NCI-H526 treated with DMSO at 0.1 percent for 48 hours (cell line): ENCODE data around the gene KREMEN1.
"Not testable (repeated sequence)": the region's sequence is repeated elsewhere in the genome, so short reads cannot be mapped to it uniquely, and the experiment has no call there.

Experiments used
- DNase-seq: peaks from one replicate; lab custom pipeline; 2025; lab: John Stamatoyannopoulos, UW

Gene KREMEN1

GRCh38 chr22:29079218-29079901 is 6.5 kb downstream of the KREMEN1 start:
- DNase-seq, result no peak

- no peak for DNase-seq
These were observed 7.5 kb downstream of the KREMEN1 start for GRCh38 chr22:29080106-29080975.

GRCh38 chr22:29081517-29082236 is 8.8 kb downstream of the KREMEN1 start:
- no peak for DNase-seq

- DNase-seq, result no peak
These were observed 10.2 kb downstream of the KREMEN1 start for GRCh38 chr22:29082826-29083545.

GRCh38 chr22:29083576-29083932 is 10.7 kb downstream of the KREMEN1 start:
- DNase-seq, result not testable (repeated sequence)

- no peak for DNase-seq
These were observed 11.2 kb downstream of the KREMEN1 start for GRCh38 chr22:29083933-29084591.

GRCh38 chr22:29087012-29087411 is 14.2 kb downstream of the KREMEN1 start:
- DNase-seq, result no peak

GRCh38 chr22:29088809-29089208 is 16.0 kb downstream of the KREMEN1 start:
- DNase-seq, result no peak

- DNase-seq, result no peak
These were observed 16.7 kb downstream of the KREMEN1 start for GRCh38 chr22:29089507-29089906.

GRCh38 chr22:29090039-29090438 is 17.2 kb downstream of the KREMEN1 start:
- no peak for DNase-seq

- no peak for DNase-seq
These were observed 19.4 kb downstream of the KREMEN1 start for GRCh38 chr22:29092243-29092642.

- no peak for DNase-seq
These were observed 20.2 kb downstream of the KREMEN1 start for GRCh38 chr22:29093030-29093429.

GRCh38 chr22:29093501-29094300 is 20.9 kb downstream of the KREMEN1 start:
- no peak for DNase-seq

GRCh38 chr22:29095459-29095858 is 22.6 kb downstream of the KREMEN1 start:
- DNase-seq, result no peak

- peak; percentile 59 for DNase-seq
These were observed 24.2 kb downstream of the KREMEN1 start for GRCh38 chr22:29096736-29097669.

GRCh38 chr22:29098296-29098695 is 25.5 kb downstream of the KREMEN1 start:
- peak; percentile 40 for DNase-seq

GRCh38 chr22:29102300-29102699 is 29.5 kb downstream of the KREMEN1 start:
- DNase-seq, result peak; percentile 86

- no peak for DNase-seq
These were observed 30.3 kb downstream of the KREMEN1 start for GRCh38 chr22:29103121-29103520.

- DNase-seq, result no peak
These were observed 32.6 kb downstream of the KREMEN1 start for GRCh38 chr22:29105468-29105867.

- no peak for DNase-seq
These were observed 34.0 kb downstream of the KREMEN1 start for GRCh38 chr22:29106839-29107238.
